Measurements from ENCODE around the gene USP25.

GRCh38 chr21:15860541-15860940 lies 130.8 kb downstream of the USP25 start:
- TF ChIP-seq, protein P1, sequence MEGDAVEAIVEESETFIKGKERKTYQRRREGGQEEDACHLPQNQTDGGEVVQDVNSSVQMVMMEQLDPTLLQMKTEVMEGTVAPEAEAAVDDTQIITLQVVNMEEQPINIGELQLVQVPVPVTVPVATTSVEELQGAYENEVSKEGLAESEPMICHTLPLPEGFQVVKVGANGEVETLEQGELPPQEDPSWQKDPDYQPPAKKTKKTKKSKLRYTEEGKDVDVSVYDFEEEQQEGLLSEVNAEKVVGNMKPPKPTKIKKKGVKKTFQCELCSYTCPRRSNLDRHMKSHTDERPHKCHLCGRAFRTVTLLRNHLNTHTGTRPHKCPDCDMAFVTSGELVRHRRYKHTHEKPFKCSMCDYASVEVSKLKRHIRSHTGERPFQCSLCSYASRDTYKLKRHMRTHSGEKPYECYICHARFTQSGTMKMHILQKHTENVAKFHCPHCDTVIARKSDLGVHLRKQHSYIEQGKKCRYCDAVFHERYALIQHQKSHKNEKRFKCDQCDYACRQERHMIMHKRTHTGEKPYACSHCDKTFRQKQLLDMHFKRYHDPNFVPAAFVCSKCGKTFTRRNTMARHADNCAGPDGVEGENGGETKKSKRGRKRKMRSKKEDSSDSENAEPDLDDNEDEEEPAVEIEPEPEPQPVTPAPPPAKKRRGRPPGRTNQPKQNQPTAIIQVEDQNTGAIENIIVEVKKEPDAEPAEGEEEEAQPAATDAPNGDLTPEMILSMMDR (IDR thresholded peaks at IDR 0.05; ENCODE audit: low read depth, low read length): no peak
- TF ChIP-seq POLR2A (IDR thresholded peaks at IDR 0.05; ENCODE audit: extremely low read depth, insufficient read length): no peak
